Glutamatergic neuron (in vitro differentiated cells): ENCODE data around the gene MAP2K7. TPM values are rescaled to one million over a fixed set of nuclear protein-coding genes. Genes with fewer than 3 reads are reported as not detected.

Experiments
- DNase-seq: peaks from one replicate; pipeline ENCODE4 v3.0.0; 2022
- H3K27ac Mint-ChIP-seq: one replicate; pipeline ENCODE4 v1.8.0; 2020; ENCODE audit warnings: mild to moderate bottlenecking, mixed read lengths, inconsistent platforms; ENCODE audit not compliant: unreplicated experiment
- H3K27me3 Mint-ChIP-seq: one replicate; pipeline ENCODE4 v1.8.0; 2020; ENCODE audit warnings: mild to moderate bottlenecking, moderate library complexity, mixed read lengths, inconsistent platforms; ENCODE audit not compliant: unreplicated experiment
- H3K36me3 Mint-ChIP-seq: one replicate; pipeline ENCODE4 v1.8.0; 2020; ENCODE audit warnings: mild to moderate bottlenecking, mixed read lengths, inconsistent platforms; ENCODE audit not compliant: unreplicated experiment
- H3K4me1 Mint-ChIP-seq: one replicate; pipeline ENCODE4 v1.8.0; 2020; ENCODE audit warnings: mild to moderate bottlenecking, low read depth, mixed read lengths, inconsistent platforms; ENCODE audit not compliant: unreplicated experiment
- H3K4me3 Mint-ChIP-seq: one replicate; pipeline ENCODE4 v1.8.0; 2020; ENCODE audit warnings: mild to moderate bottlenecking, mixed read lengths, inconsistent platforms; ENCODE audit not compliant: unreplicated experiment
- H3K9me3 Mint-ChIP-seq: one replicate; pipeline ENCODE4 v1.8.0; 2020; ENCODE audit warnings: mild to moderate bottlenecking, moderate library complexity, mixed read lengths, inconsistent platforms; ENCODE audit not compliant: unreplicated experiment
- CTCF ChIP-seq: fragments of 200-600 bp; sonication (generic); IDR thresholded peaks from one replicate; pipeline ENCODE4 v1.5.0; 2021; ENCODE audit not compliant: partially characterized antibody, unreplicated experiment
- total RNA-seq: library from RNA; stranded (reverse); fragmentation: NEBNext Ultra II Directional; extraction: Animal tissue kit (Norgen Biotek cat#: 25700); gene quantifications from one replicate; pipeline ENCODE4 v1.2.1, GENCODE V29; 2021; ENCODE audit not compliant: unreplicated experiment

MAP2K7 gene
- total RNA-seq, 1 donor from 2014 or later = 44.2 TPM

- peak; percentile 92 for DNase-seq
- no peak for TF ChIP-seq CTCF
- Mint-ChIP-seq H3K27me3 (peaks cover 26% of the 10 kb centered on the region), H3K27ac (peak overlapping the region; percentile 85), H3K36me3 (no peaks in the 10 kb centered on the region), H3K4me3 (peak overlapping the region; percentile 76), H3K4me1 (peaks cover 4% of the 10 kb centered on the region), H3K9me3 (peaks cover 6% of the 10 kb centered on the region)
Observed at GRCh38 chr19:7871437-7872305, 32.0 kb upstream of the MAP2K7 start.

- Mint-ChIP-seq H3K9me3 (peaks cover 8% of the 10 kb centered on the region), H3K4me3 (peak overlapping the region; percentile 65), H3K27ac (no peak overlapping the region), H3K36me3 (no peaks in the 10 kb centered on the region), H3K4me1 (peaks cover 4% of the 10 kb centered on the region), H3K27me3 (peaks cover 22% of the 10 kb centered on the region)
- TF ChIP-seq CTCF = no peak
- DNase-seq = no peak
Observed at GRCh38 chr19:7872306-7873204, 31.1 kb upstream of the MAP2K7 start.

- Mint-ChIP-seq H3K4me3 (peak overlapping the region; percentile 91), H3K9me3 (peaks cover 5% of the 10 kb centered on the region), H3K27ac (peak overlapping the region; percentile 92), H3K4me1 (peaks cover 4% of the 10 kb centered on the region), H3K36me3 (no peaks in the 10 kb centered on the region), H3K27me3 (peaks cover 18% of the 10 kb centered on the region)
- TF ChIP-seq CTCF = no peak
- peak; percentile 68 for DNase-seq
Observed at GRCh38 chr19:7873304-7874075, 30.2 kb upstream of the MAP2K7 start.

GRCh38 chr19:7874076-7874896, 29.4 kb upstream of the MAP2K7 start, which contains the start of gene PRR36:
Gene PRR36, minus strand, starts transcription at chr19:7874390. Its CDS starts 701 bp downstream, at chr19:7873689.
- Mint-ChIP-seq H3K4me3 (peak within 1 kb of the TSS; percentile 91), H3K9me3 (peaks cover 5% of the 10 kb centered on the region), H3K36me3 (no peaks in the 10 kb centered on the region), H3K27me3 (peaks cover 15% of the 10 kb centered on the region), H3K27ac (peak within 1 kb of the TSS; percentile 92), H3K4me1 (peaks cover 6% of the 10 kb centered on the region)
- TF ChIP-seq CTCF = no peak
- DNase-seq = peak; percentile 87
